Trophoblast cell (in vitro differentiated cells and primary cell): Measurements from ENCODE around the gene PCNX3.
A peak's percentile ranks its signal among the peaks of the same experiment; 100 is the strongest.

Experiments
- DNase-seq, 2 donors: peaks; one replicate each; pipeline ENCODE4 v3.0.0-alpha.2; 2016
- H2AFZ ChIP-seq: 2 replicates; pipeline ENCODE4 v1.6.1; 2013; ENCODE audit warnings: low read length, moderate library complexity, mild to moderate bottlenecking; ENCODE audit not compliant: insufficient read depth, poor library complexity
- H2AK5ac ChIP-seq: 2 replicates; pipeline ENCODE4 v1.6.1; 2013; ENCODE audit warnings: mild to moderate bottlenecking, low read length
- H2BK120ac ChIP-seq: 2 replicates; pipeline ENCODE4 v1.6.1; 2013; ENCODE audit warnings: low read length, mild to moderate bottlenecking, moderate library complexity; ENCODE audit not compliant: insufficient read depth, poor library complexity
- H2BK12ac ChIP-seq: 2 replicates; pipeline ENCODE4 v1.6.1; 2013; ENCODE audit warnings: mild to moderate bottlenecking, low read length, moderate library complexity
- H2BK5ac ChIP-seq: 2 replicates; pipeline ENCODE4 v1.6.1; 2013; ENCODE audit warnings: low read length, low read depth, moderate library complexity, mild to moderate bottlenecking; ENCODE audit not compliant: poor library complexity
- H3K14ac ChIP-seq: 2 replicates; pipeline ENCODE4 v1.6.1; 2013; ENCODE audit warnings: mild to moderate bottlenecking, low read length
- H3K18ac ChIP-seq: 2 replicates; pipeline ENCODE4 v1.6.1; 2013; ENCODE audit warnings: mild to moderate bottlenecking, low read length
- H3K23ac ChIP-seq: 2 replicates; pipeline ENCODE4 v1.6.1; 2013; ENCODE audit warnings: low read length
- H3K27ac ChIP-seq: 2 replicates; pipeline ENCODE4 v1.5.1; 2013; ENCODE audit warnings: low read depth, mild to moderate bottlenecking, inconsistent platforms, low read length, moderate library complexity
- H3K27me3 ChIP-seq: 2 replicates; pipeline ENCODE4 v1.6.1; 2013; ENCODE audit warnings: inconsistent platforms, mild to moderate bottlenecking, low read length, moderate library complexity; ENCODE audit not compliant: insufficient read depth
- H3K36me3 ChIP-seq, 2 experiments: 1 replicate in 1 of 2; 2 replicates in 1 of 2; pipeline ENCODE4 v1.6.1; 2013; ENCODE audit warnings: low read length in 2 of 2, mild to moderate bottlenecking in 2 of 2, moderate library complexity in 1 of 2; ENCODE audit not compliant: insufficient read depth in 2 of 2, control insufficient read depth in 1 of 2
- H3K4ac ChIP-seq: 2 replicates; pipeline ENCODE4 v1.6.1; 2013; ENCODE audit warnings: low read depth, mild to moderate bottlenecking, low read length, moderate library complexity
- H3K4me1 ChIP-seq, 2 experiments: 1 replicate in 1 of 2; 2 replicates in 1 of 2; pipeline ENCODE4 v1.6.1; 2013; ENCODE audit warnings: low read length in 2 of 2, mild to moderate bottlenecking in 2 of 2, moderate library complexity in 1 of 2; ENCODE audit not compliant: insufficient read depth in 2 of 2, control insufficient read depth in 1 of 2
- H3K4me2 ChIP-seq: 2 replicates; pipeline ENCODE4 v1.6.1; 2013; ENCODE audit warnings: inconsistent platforms, mild to moderate bottlenecking, low read length, moderate library complexity
- H3K4me3 ChIP-seq: 2 replicates; pipeline ENCODE4 v1.5.1; 2013; ENCODE audit warnings: mild to moderate bottlenecking, low read depth, low read length, inconsistent platforms
- H3K79me1 ChIP-seq: one replicate; pipeline ENCODE4 v1.6.1; 2013; ENCODE audit warnings: low read length
- H3K79me2 ChIP-seq: 2 replicates; pipeline ENCODE4 v1.6.1; 2013; ENCODE audit warnings: low read length, mild to moderate bottlenecking; ENCODE audit not compliant: control insufficient read depth, insufficient read depth, poor library complexity
- H3K9ac ChIP-seq: 2 replicates; pipeline ENCODE4 v1.6.1; 2013; ENCODE audit warnings: mild to moderate bottlenecking, low read length
- H3K9me3 ChIP-seq: 2 replicates; pipeline ENCODE4 v1.6.1; 2013; ENCODE audit warnings: low read depth, mild to moderate bottlenecking, control low read depth, inconsistent platforms, low read length; ENCODE audit not compliant: insufficient read depth
- H4K12ac ChIP-seq: 2 replicates; pipeline ENCODE4 v1.6.1; 2013; ENCODE audit warnings: low read depth, mild to moderate bottlenecking, low read length, moderate library complexity
- H4K8ac ChIP-seq: 2 replicates; pipeline ENCODE4 v1.6.1; 2013; ENCODE audit warnings: low read depth, mild to moderate bottlenecking, low read length, moderate library complexity
- H4K91ac ChIP-seq: one replicate; pipeline ENCODE4 v1.6.1; 2013; ENCODE audit warnings: low read depth, mild to moderate bottlenecking, low read length, moderate library complexity
- WGBS: extraction: QIAGEN DNeasy Blood & Tissue Kit; methylation state at CpG from one replicate; pipeline ENCODE4 v1.1.7; 2013; ENCODE audit warnings: missing lambda C conversion rate; ENCODE audit not compliant: insufficient read length, insufficient coverage; ENCODE audit errors: extremely low coverage; 5-methylcytosine and 5-hydroxymethylcytosine counted together

The PCNX3 gene

DNA sequence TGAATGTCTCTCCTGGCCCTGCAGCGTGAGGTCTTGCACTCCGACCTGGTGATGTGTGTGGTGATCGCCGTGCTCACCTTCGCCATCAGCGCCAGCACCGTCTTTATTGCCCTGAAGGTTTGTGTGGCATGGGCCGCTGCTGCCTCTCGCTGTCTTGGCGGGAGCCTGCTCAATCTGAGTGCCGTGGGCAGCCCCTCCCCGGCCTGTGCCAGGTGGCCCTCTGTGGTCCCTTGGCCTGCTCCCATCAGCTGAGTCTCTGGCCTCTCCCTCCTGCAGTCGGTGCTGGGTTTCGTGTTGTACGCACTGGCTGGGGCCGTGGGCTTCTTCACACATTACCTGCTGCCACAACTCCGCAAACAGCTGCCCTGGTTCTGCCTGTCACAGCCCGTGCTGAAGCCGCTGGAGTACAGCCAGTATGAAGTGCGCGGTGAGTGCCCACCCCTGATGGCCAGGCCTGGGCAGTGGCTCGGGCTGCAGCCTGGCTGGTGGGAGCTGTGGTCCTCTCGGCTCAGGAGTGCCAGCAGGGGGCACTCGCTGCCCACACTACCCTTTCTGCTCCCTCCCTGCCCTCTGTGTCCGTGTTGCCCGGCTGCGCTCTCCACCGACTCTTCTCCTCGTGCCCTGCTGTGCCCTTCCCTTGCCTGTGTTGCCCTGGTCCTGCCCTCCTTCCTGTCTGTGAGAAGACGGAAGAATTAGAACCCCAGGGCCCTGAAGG lies 10.2 kb downstream of the PCNX3 start:
- no peak overlapping the region for H3K4ac ChIP-seq

GRCh38 chr11:65627202-65627601 lies 11.6 kb downstream of the PCNX3 start:
- H4K12ac ChIP-seq = no peak overlapping the region
- WGBS = no CpG with 5 or more reads among the region's 13 CpGs
- H3K4me2 ChIP-seq = no peak overlapping the region
- no peak overlapping the region for H3K4ac ChIP-seq
- no peak overlapping the region for H3K18ac ChIP-seq
- H3K27me3 ChIP-seq = no peaks in the 10 kb centered on the region
- H3K23ac ChIP-seq = no peak overlapping the region
- H3K9me3 ChIP-seq = peaks cover 3% of the 10 kb centered on the region
- no peak overlapping the region for H3K27ac ChIP-seq
- H4K8ac ChIP-seq = no peak overlapping the region
- no peak overlapping the region for H3K4me3 ChIP-seq
- no peak overlapping the region for H2BK120ac ChIP-seq
- H2AK5ac ChIP-seq = no peak overlapping the region
- no peaks in the 10 kb centered on the region for H3K4me1 ChIP-seq
- H2BK12ac ChIP-seq = no peak overlapping the region
- H3K79me2 ChIP-seq = no peaks in the 10 kb centered on the region
- no peak overlapping the region for H3K14ac ChIP-seq
- no peak overlapping the region for H3K9ac ChIP-seq
- H4K91ac ChIP-seq = no peak overlapping the region
- H2AFZ ChIP-seq = no peak overlapping the region
- DNase-seq = no peak
- peaks cover 90 to 91% of the 10 kb centered on the region in 2 experiments for H3K36me3 ChIP-seq
- H3K79me1 ChIP-seq = no peaks in the 10 kb centered on the region
- H2BK5ac ChIP-seq = no peak overlapping the region

More for the DNA sequence above, 10.2 kb downstream of the PCNX3 start:
- Histone ChIP-seq H3K36me3 (peaks cover 94 to 95% of the 10 kb centered on the region in 2 experiments), H2AFZ (no peak overlapping the region), H3K79me2 (no peaks in the 10 kb centered on the region), H3K14ac (no peak overlapping the region), H4K8ac (no peak overlapping the region), H2BK12ac (no peak overlapping the region), H3K27ac (no peak overlapping the region), H3K27me3 (no peaks in the 10 kb centered on the region), H2BK120ac (no peak overlapping the region), H2BK5ac (no peak overlapping the region), H3K9ac (no peak overlapping the region), H3K4me3 (no peak overlapping the region), H3K18ac (no peak overlapping the region), H2AK5ac (no peak overlapping the region), H4K91ac (no peak overlapping the region), H3K23ac (no peak overlapping the region), H3K4me2 (no peak overlapping the region), H3K79me1 (no peaks in the 10 kb centered on the region), H3K9me3 (peaks cover 3% of the 10 kb centered on the region), H3K4me1 (no peaks in the 10 kb centered on the region), H4K12ac (no peak overlapping the region)
- peak in 1 of 2 donors; percentile 37 for DNase-seq
- no CpG with 5 or more reads among the region's 30 CpGs for WGBS

- Histone ChIP-seq H2AK5ac (no peak overlapping the region), H3K4me3 (no peak overlapping the region), H2BK120ac (no peak overlapping the region), H3K27me3 (no peaks in the 10 kb centered on the region), H3K27ac (no peak overlapping the region), H2BK12ac (no peak overlapping the region), H3K18ac (no peak overlapping the region), H3K36me3 (peaks cover 85 to 90% of the 10 kb centered on the region in 2 experiments), H2BK5ac (no peak overlapping the region), H3K23ac (no peak overlapping the region), H3K9me3 (peaks cover 3% of the 10 kb centered on the region), H4K12ac (no peak overlapping the region), H3K4me1 (no peaks in the 10 kb centered on the region), H3K4ac (no peak overlapping the region), H3K79me2 (no peaks in the 10 kb centered on the region), H3K9ac (no peak overlapping the region), H3K79me1 (no peaks in the 10 kb centered on the region), H2AFZ (no peak overlapping the region), H3K4me2 (no peak overlapping the region), H3K14ac (no peak overlapping the region), H4K91ac (no peak overlapping the region), H4K8ac (no peak overlapping the region)
- no peak for DNase-seq
- no CpG with 5 or more reads among the region's 14 CpGs for whole genome bisulfite sequencing
Measured at GRCh38 chr11:65629579-65629978, 14.0 kb downstream of the PCNX3 start.

- H3K4me2 ChIP-seq = no peak overlapping the region
- H3K18ac ChIP-seq = no peak overlapping the region
- no CpG with 5 or more reads among the region's 11 CpGs for WGBS
- no peaks in the 10 kb centered on the region for H3K79me1 ChIP-seq
- H4K91ac ChIP-seq = no peak overlapping the region
- DNase-seq = no peak
- no peak overlapping the region for H2AFZ ChIP-seq
- no peak overlapping the region for H3K4ac ChIP-seq
- no peak overlapping the region for H2BK120ac ChIP-seq
- H2BK12ac ChIP-seq = no peak overlapping the region
- H2BK5ac ChIP-seq = no peak overlapping the region
- no peaks in the 10 kb centered on the region for H3K27me3 ChIP-seq
- H3K4me3 ChIP-seq = no peak overlapping the region
- H3K27ac ChIP-seq = no peak overlapping the region
- no peak overlapping the region for H4K12ac ChIP-seq
- H3K36me3 ChIP-seq = peaks cover 85 to 90% of the 10 kb centered on the region in 2 experiments
- no peak overlapping the region for H3K23ac ChIP-seq
- H3K14ac ChIP-seq = no peak overlapping the region
- no peaks in the 10 kb centered on the region for H3K4me1 ChIP-seq
- no peak overlapping the region for H4K8ac ChIP-seq
- H2AK5ac ChIP-seq = no peak overlapping the region
- H3K79me2 ChIP-seq = no peaks in the 10 kb centered on the region
- peaks cover 3% of the 10 kb centered on the region for H3K9me3 ChIP-seq
- no peak overlapping the region for H3K9ac ChIP-seq
Measured at GRCh38 chr11:65630215-65630614, 14.6 kb downstream of the PCNX3 start.
